Activated CD4-positive, CD25-positive, alpha-beta regulatory T cell treated with anti-CD3 and anti-CD28 coated beads, Interleukin-2, amount 50 U/mL, for 72 hours (primary cell): ENCODE data around the gene SLC15A3.

Experiments used
- DNase-seq: peaks from one replicate; pipeline ENCODE4 v3.0.0; 2021

Gene SLC15A3

GRCh38 chr11:60951904-60952741, at the start of gene SLC15A3:
Gene SLC15A3, minus strand, starts transcription at chr11:60952176. Its CDS starts 625 bp downstream, at chr11:60951551.
- DNase-seq: no peak

GRCh38 chr11:61000426-61000825, 48.5 kb upstream of the SLC15A3 start:
- no peak for DNase-seq

- no peak for DNase-seq
Observed at GRCh38 chr11:60996381-60997138, 44.6 kb upstream of the SLC15A3 start.

GRCh38 chr11:60995798-60996197, 43.8 kb upstream of the SLC15A3 start:
- no peak for DNase-seq

- no peak for DNase-seq
Observed at GRCh38 chr11:60994541-60995080, 42.6 kb upstream of the SLC15A3 start.

- DNase-seq: no peak
Observed at GRCh38 chr11:60993615-60994014, 41.6 kb upstream of the SLC15A3 start.

- no peak for DNase-seq
Observed at GRCh38 chr11:60992842-60993409, 41.0 kb upstream of the SLC15A3 start.

- no peak for DNase-seq
Observed at GRCh38 chr11:60991457-60991856, 39.5 kb upstream of the SLC15A3 start.

- no peak for DNase-seq
Observed at GRCh38 chr11:60989093-60989650, 37.2 kb upstream of the SLC15A3 start.

- no peak for DNase-seq
Observed at GRCh38 chr11:60988658-60989057, 36.7 kb upstream of the SLC15A3 start.

- DNase-seq: no peak
Observed at GRCh38 chr11:60987577-60988277, 35.8 kb upstream of the SLC15A3 start.

- peak; percentile 75 for DNase-seq
Observed at GRCh38 chr11:60985991-60986915, 34.3 kb upstream of the SLC15A3 start.

GRCh38 chr11:60985501-60985900, 33.5 kb upstream of the SLC15A3 start:
- no peak for DNase-seq

- no peak for DNase-seq
Observed at GRCh38 chr11:60984636-60985035, 32.7 kb upstream of the SLC15A3 start.

- DNase-seq: no peak
Observed at GRCh38 chr11:60984149-60984548, 32.2 kb upstream of the SLC15A3 start.

GRCh38 chr11:60982184-60982583, 30.2 kb upstream of the SLC15A3 start:
- DNase-seq: no peak

- DNase-seq: no peak
Observed at GRCh38 chr11:60981515-60981914, 29.5 kb upstream of the SLC15A3 start.

GRCh38 chr11:60978546-60979380, 26.8 kb upstream of the SLC15A3 start:
- DNase-seq: peak; percentile 46

- no peak for DNase-seq
Observed at GRCh38 chr11:60977836-60978235, 25.9 kb upstream of the SLC15A3 start.

- no peak for DNase-seq
Observed at GRCh38 chr11:60977224-60977623, 25.2 kb upstream of the SLC15A3 start.
